CD1c-positive myeloid dendritic cell (primary cell): Measurements from ENCODE around the gene MRPL36.

ENCODE experiments used
- DNase-seq: peaks from one replicate; pipeline ENCODE4 v3.0.0-alpha.2; 2016; ENCODE audit errors: extremely low spot score

The MRPL36 gene

GRCh38 chr5:1749346-1750124, 50.1 kb downstream of the MRPL36 start:
- no peak for DNase-seq

GRCh38 chr5:1748845-1749244, 50.8 kb downstream of the MRPL36 start:
- DNase-seq, result no peak
